ENCODE results near the gene CDH23. TPM values are rescaled to one million over a fixed set of nuclear protein-coding genes. Genes with fewer than 3 reads are reported as not detected.

CDH23 gene
- total and polyA plus RNA-seq, 2 donors (not counting 1 experiment from before 2014, with no cell fraction given) = 0.01 to 0.17 TPM

GRCh38 chr10:71402005-71402404 is 5.3 kb downstream of the CDH23 start:
- no peaks in the 10 kb centered on the region for H3K36me3 ChIP-seq (ENCODE audit: control insufficient read depth, insufficient read depth, low read length)
- no peak overlapping the region for H2AFZ ChIP-seq (ENCODE audit: low read length)
- no peak overlapping the region for H3K27ac ChIP-seq (ENCODE audit: insufficient read depth, low read length)
- no peaks in the 10 kb centered on the region for H3K79me2 ChIP-seq (ENCODE audit: control insufficient read depth, insufficient read depth, low read length)
- no peaks in the 10 kb centered on the region for H4K20me1 ChIP-seq (ENCODE audit: control insufficient read depth, extremely low read depth, insufficient read depth, low read length)
- H3K27me3 ChIP-seq (ENCODE audit: control insufficient read depth, insufficient read depth, low read length) = peaks cover 26% of the 10 kb centered on the region
- no peak overlapping the region for H3K9ac ChIP-seq (ENCODE audit: insufficient read depth, low read length)
- H3K4me1 ChIP-seq (ENCODE audit: control insufficient read depth, extremely low read depth, insufficient read depth, low read length) = no peaks in the 10 kb centered on the region
- H3K9me3 ChIP-seq (ENCODE audit: control insufficient read depth, insufficient read depth, low read depth, low read length) = no peaks in the 10 kb centered on the region
- H3K4me3 ChIP-seq (replicated peaks in 1 of 4; ENCODE audit: control extremely low read depth in 1 of 4, insufficient read depth in 1 of 4, low read depth in 3 of 4, low read length in 4 of 4) = no peak overlapping the region
- H3K4me2 ChIP-seq (ENCODE audit: extremely low read depth, insufficient read depth, low read length) = no peak overlapping the region
- DNase-seq (ENCODE audit: low read depth in 2 of 2) = no peak
- TF ChIP-seq CTCF (conservative IDR thresholded peaks at IDR 0.05 in 1 of 2, IDR thresholded peaks at IDR 0.05 in 1 of 2; ENCODE audit: low read depth in 1 of 2, low read length in 2 of 2) (no peak), EZH2 (IDR thresholded peaks at IDR 0.05; ENCODE audit: low read length, missing control alignments) (no peak)

GRCh38 chr10:71404503-71405295 is 8.0 kb downstream of the CDH23 start:
- H4K20me1 ChIP-seq (ENCODE audit: control insufficient read depth, extremely low read depth, insufficient read depth, low read length) = no peaks in the 10 kb centered on the region
- no peak for TF ChIP-seq CTCF (conservative IDR thresholded peaks at IDR 0.05 in 1 of 2, IDR thresholded peaks at IDR 0.05 in 1 of 2; ENCODE audit: low read depth in 1 of 2, low read length in 2 of 2)
- no peak for TF ChIP-seq EZH2 (IDR thresholded peaks at IDR 0.05; ENCODE audit: low read length, missing control alignments)
- no peak overlapping the region for H3K4me2 ChIP-seq (ENCODE audit: extremely low read depth, insufficient read depth, low read length)
- H3K9me3 ChIP-seq (ENCODE audit: control insufficient read depth, insufficient read depth, low read depth, low read length) = no peaks in the 10 kb centered on the region
- no peaks in the 10 kb centered on the region for H3K36me3 ChIP-seq (ENCODE audit: control insufficient read depth, insufficient read depth, low read length)
- H3K4me1 ChIP-seq (ENCODE audit: control insufficient read depth, extremely low read depth, insufficient read depth, low read length) = no peaks in the 10 kb centered on the region
- H3K27me3 ChIP-seq (ENCODE audit: control insufficient read depth, insufficient read depth, low read length) = peaks cover 4% of the 10 kb centered on the region
- no peak overlapping the region for H3K4me3 ChIP-seq (replicated peaks in 1 of 4; ENCODE audit: control extremely low read depth in 1 of 4, insufficient read depth in 1 of 4, low read depth in 3 of 4, low read length in 4 of 4)
- H2AFZ ChIP-seq (ENCODE audit: low read length) = no peak overlapping the region
- H3K79me2 ChIP-seq (ENCODE audit: control insufficient read depth, insufficient read depth, low read length) = no peaks in the 10 kb centered on the region
- no peak overlapping the region for H3K27ac ChIP-seq (ENCODE audit: insufficient read depth, low read length)
- H3K9ac ChIP-seq (ENCODE audit: insufficient read depth, low read length) = no peak overlapping the region
- no peak for DNase-seq (ENCODE audit: low read depth in 2 of 2)

- H3K4me2 ChIP-seq (ENCODE audit: extremely low read depth, insufficient read depth, low read length) = no peak overlapping the region
- no peaks in the 10 kb centered on the region for H3K4me1 ChIP-seq (ENCODE audit: control insufficient read depth, extremely low read depth, insufficient read depth, low read length)
- no peaks in the 10 kb centered on the region for H4K20me1 ChIP-seq (ENCODE audit: control insufficient read depth, extremely low read depth, insufficient read depth, low read length)
- no peaks in the 10 kb centered on the region for H3K36me3 ChIP-seq (ENCODE audit: control insufficient read depth, insufficient read depth, low read length)
- H3K27ac ChIP-seq (ENCODE audit: insufficient read depth, low read length) = no peak overlapping the region
- no peaks in the 10 kb centered on the region for H3K79me2 ChIP-seq (ENCODE audit: control insufficient read depth, insufficient read depth, low read length)
- H3K27me3 ChIP-seq (ENCODE audit: control insufficient read depth, insufficient read depth, low read length) = no peaks in the 10 kb centered on the region
- H3K9ac ChIP-seq (ENCODE audit: insufficient read depth, low read length) = no peak overlapping the region
- H3K4me3 ChIP-seq (replicated peaks in 1 of 4; ENCODE audit: control extremely low read depth in 1 of 4, insufficient read depth in 1 of 4, low read depth in 3 of 4, low read length in 4 of 4) = no peak overlapping the region
- TF ChIP-seq CTCF (conservative IDR thresholded peaks at IDR 0.05 in 1 of 2, IDR thresholded peaks at IDR 0.05 in 1 of 2; ENCODE audit: low read depth in 1 of 2, low read length in 2 of 2) (no peak), EZH2 (IDR thresholded peaks at IDR 0.05; ENCODE audit: low read length, missing control alignments) (no peak)
- H2AFZ ChIP-seq (ENCODE audit: low read length) = no peak overlapping the region
- no peaks in the 10 kb centered on the region for H3K9me3 ChIP-seq (ENCODE audit: control insufficient read depth, insufficient read depth, low read depth, low read length)
- no peak for DNase-seq (ENCODE audit: low read depth in 2 of 2)
These were observed 10.2 kb downstream of the CDH23 start for GRCh38 chr10:71406878-71407277.

Data from fibroblast of lung (primary cell).